OCI-LY1 (cell line): ENCODE data around the gene GUCA2A.

Experiments
- CTCF ChIP-seq: fragments of 200-600 bp; sonication (generic), shearing (Covaris generic); IDR thresholded peaks from 2 replicates; pipeline ENCODE4 v1.5.1; 2017; ENCODE audit warnings: mild to moderate bottlenecking, antibody characterized with exemption, low read length, moderate library complexity, mixed read lengths
- EZH2 ChIP-seq: fragments of 200-600 bp; sonication (generic), shearing (Covaris generic); IDR thresholded peaks from 2 replicates; pipeline ENCODE4 v1.8.0; 2017; ENCODE audit warnings: borderline replicate concordance, mixed run types, mild to moderate bottlenecking, antibody characterized with exemption, low read length, moderate library complexity, mixed read lengths

- TF ChIP-seq CTCF (no peak), EZH2 (no peak)
Observed at GRCh38 chr1:42143896-42144710, 20.4 kb downstream of the GUCA2A start.
